Psoas muscle (tissue), 8 donors: ENCODE data around the gene COL4A1. TPM values are rescaled to one million over a fixed set of nuclear protein-coding genes. Genes with fewer than 3 reads are reported as not detected.

Source experiments
- ATAC-seq, 4 donors: fragments of 200-7000 bp; cut with Tn5 transposase; one replicate each; pipeline ENCODE4 v1.9.1; 2020; ENCODE audit warnings: moderate library complexity in 3 of 4, mild to moderate bottlenecking in 2 of 4
- DNase-seq, 2 donors: peaks; one replicate each; pipeline ENCODE4 v3.0.0-alpha.2; 2020
- H3K27ac ChIP-seq: fragments of 200-600 bp; one replicate; pipeline ENCODE4 v1.8.0; 2022
- H3K27me3 ChIP-seq, 3 donors: fragments of 200-600 bp in 1 of 3; one replicate each; pipeline versions ENCODE4 v1.6.1 to v1.8.0; 2013 to 2022; ENCODE audit warnings: low read length in 2 of 3, mild to moderate bottlenecking in 2 of 3, moderate library complexity in 1 of 3; ENCODE audit not compliant: insufficient read depth in 3 of 3
- H3K36me3 ChIP-seq, 2 donors: fragments of 200-600 bp in 1 of 2; one replicate each; pipeline versions ENCODE4 v1.6.1 to v1.8.0; 2013 to 2022; ENCODE audit warnings: low read depth in 1 of 2, mild to moderate bottlenecking in 1 of 2, moderate library complexity in 1 of 2; ENCODE audit not compliant: insufficient read depth in 1 of 2
- H3K4me1 ChIP-seq: fragments of 200-600 bp; one replicate; pipeline ENCODE4 v1.8.0; 2022
- H3K4me3 ChIP-seq: fragments of 200-600 bp; one replicate; pipeline ENCODE4 v1.8.0; 2022; ENCODE audit warnings: mild to moderate bottlenecking
- H3K9me3 ChIP-seq: fragments of 200-600 bp; one replicate; pipeline ENCODE4 v1.8.0; 2022
- CTCF ChIP-seq: fragments of 200-600 bp; IDR thresholded peaks from one replicate; pipeline ENCODE4 v1.8.0; 2022; ENCODE audit warnings: antibody characterized with exemption
- WGBS, 3 donors: extraction: QIAGEN DNeasy Blood & Tissue Kit; methylation state at CpG; one replicate each; pipeline versions ENCODE4 v1.1.6 to v1.1.7; 2013; 5-methylcytosine and 5-hydroxymethylcytosine counted together
- intact Hi-C, 2 donors: fragments of 100-400 bp; cut with DNase I; formaldehyde crosslinking; loops; one replicate each; pipeline versions ENCODE4 v1.11.0 to v1.14.2; 2022
- polyA plus RNA-seq, 3 donors: library from polyadenylated mRNA; stranded (reverse); fragments of 200-250 nt; gene quantifications; one replicate each; pipeline ENCODE4 v1.2.3, GENCODE V29; 2013
- total RNA-seq, 4 donors: library from RNA; stranded (reverse); fragmentation: NEBNext Ultra II Directional in 2 of 4; extraction: Animal tissue kit (Norgen Biotek cat#: 25700) in 2 of 4; gene quantifications; one replicate each; pipeline versions ENCODE4 v1.2.1 to v1.2.4, GENCODE V29; 2021 to 2023
- donor health status: healthy with polysubstance abuse.
- donor health status: DM: no; HTN: no; CAD: no; lungs with moderate emphysema.
- donor health status: Bipolar disorder and iron deficiency.
- donor health status: healthy.
- donor health status: DM: yes; HTN: yes; CAD: no.
- donor health status: DM: no; HTN: no; CAD: no.
- donor health status: DM: no; HTN: no; CAD: no.
- donor health status: DM: yes; HTN: yes; CAD: no.

COL4A1 gene
- total and polyA plus RNA-seq, 7 donors = 39.0 to 127 (median 97.0) TPM

DNA sequence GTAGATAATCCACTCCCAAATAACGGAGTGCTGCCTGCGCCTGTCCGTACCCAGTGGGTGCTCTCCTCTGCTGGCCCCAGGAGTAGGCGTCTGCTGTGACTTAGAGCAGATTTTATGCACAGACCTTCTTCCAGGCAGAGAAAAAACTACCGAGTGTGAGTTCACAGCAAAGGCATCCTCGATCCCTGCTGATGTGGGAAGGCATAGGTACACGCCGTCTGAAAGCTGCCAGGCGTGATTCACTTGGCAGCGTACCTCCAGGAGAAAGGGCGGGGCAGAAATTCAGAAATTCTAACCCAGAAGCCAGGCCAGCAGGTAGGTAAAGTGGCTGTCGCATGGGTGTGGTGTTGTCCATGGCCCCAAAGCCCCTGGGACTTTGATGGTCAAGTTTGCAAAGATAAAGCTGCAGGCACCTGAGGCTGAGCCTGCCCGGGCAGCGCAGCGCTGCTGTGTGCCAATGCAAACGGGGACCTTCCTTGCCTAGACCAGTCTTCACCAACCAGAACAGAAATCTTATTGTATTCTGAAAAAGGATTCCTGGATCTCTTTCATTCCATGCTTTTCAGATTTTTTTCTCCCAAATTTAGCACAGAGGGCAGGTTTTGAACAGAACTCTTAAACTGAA is 36.4 kb upstream of the COL4A1 start:
- no peak overlapping the region for H3K27ac ChIP-seq
- ATAC-seq (no peak), DNase-seq (no peak)
- intact Hi-C loops = no loop called here
- H3K36me3 ChIP-seq = no peaks in the 10 kb centered on the region
- no peaks in the 10 kb centered on the region for H3K9me3 ChIP-seq
- H3K27me3 ChIP-seq = peaks cover 0 to 17% (median 5%) of the 10 kb centered on the region in 3 donors
- 81 to 87% (median 86%) methylated on average over 16 of the region's 16 CpGs for WGBS, 3 donors
- H3K4me1 ChIP-seq = peaks cover 31% of the 10 kb centered on the region
- no peak for TF ChIP-seq CTCF
- no peak overlapping the region for H3K4me3 ChIP-seq

GRCh38 chr13:110342474-110342873 is 35.5 kb upstream of the COL4A1 start:
- no peak for DNase-seq
- no peak for TF ChIP-seq CTCF

DNA sequence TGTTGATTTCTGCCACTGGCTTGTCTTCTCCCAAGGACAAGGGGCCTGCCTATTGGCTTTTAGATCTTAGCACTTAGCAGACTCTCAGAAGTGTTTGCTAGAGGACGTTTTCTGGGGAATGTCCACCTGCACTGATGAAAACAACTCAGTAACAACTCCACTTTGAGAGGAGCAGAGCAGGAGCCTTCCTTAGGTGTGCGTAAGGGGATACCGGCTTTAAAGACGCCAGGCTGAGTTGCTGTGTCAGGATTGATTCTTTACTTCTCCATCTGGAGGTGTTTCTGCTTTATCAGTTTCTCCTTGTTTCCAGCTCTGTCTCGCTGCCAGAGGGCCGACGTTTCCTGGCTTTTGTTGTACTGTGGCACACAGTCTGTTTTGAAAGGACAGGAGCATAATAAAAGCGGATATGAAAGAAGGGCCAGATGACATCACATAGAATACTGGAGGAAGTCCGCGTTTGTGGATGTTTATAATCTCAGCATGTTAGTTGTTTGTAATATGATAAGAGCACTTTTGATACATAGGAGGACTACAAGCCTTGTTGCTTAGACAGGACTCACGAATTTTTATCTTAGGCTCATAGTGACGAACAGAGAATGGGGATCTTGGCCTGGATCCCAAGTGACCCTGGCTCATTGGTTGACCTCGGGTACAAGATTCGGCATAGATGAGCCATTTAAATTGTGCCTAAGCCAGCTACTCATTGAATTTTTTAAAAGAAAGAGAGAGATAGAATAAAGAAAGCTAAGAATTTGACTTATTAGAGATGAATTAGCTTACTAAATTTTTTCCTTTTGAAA is 34.7 kb upstream of the COL4A1 start:
- Histone ChIP-seq H3K4me1 (peaks cover 27% of the 10 kb centered on the region), H3K27ac (peak overlapping the region; percentile 73), H3K36me3 (no peaks in the 10 kb centered on the region), H3K4me3 (peak overlapping the region; percentile 3), H3K27me3 (peaks cover 0 to 21% (median 5%) of the 10 kb centered on the region in 3 donors), H3K9me3 (no peaks in the 10 kb centered on the region)
- 39 to 47% (median 43%) methylated on average over 14 of the region's 14 CpGs for WGBS, 3 donors
- no peak for TF ChIP-seq CTCF
- intact Hi-C loops = no loop called here
- no peak for DNase-seq
- peak in 2 of 4 donors; percentile 9 to 18 for ATAC-seq

More at GRCh38 chr13:110342474-110342873, 35.5 kb upstream of the COL4A1 start:
- no peaks in the 10 kb centered on the region for H3K36me3 ChIP-seq
- H3K27ac ChIP-seq = no peak overlapping the region
- intact Hi-C loops = no loop called here
- peaks cover 30% of the 10 kb centered on the region for H3K4me1 ChIP-seq
- no peaks in the 10 kb centered on the region for H3K9me3 ChIP-seq
- WGBS, 3 donors = 80 to 82% (median 82%) methylated on average over 9 of the region's 9 CpGs
- ATAC-seq = no peak
- H3K27me3 ChIP-seq = peaks cover 0 to 18% (median 5%) of the 10 kb centered on the region in 3 donors
- H3K4me3 ChIP-seq = no peak overlapping the region

DNA sequence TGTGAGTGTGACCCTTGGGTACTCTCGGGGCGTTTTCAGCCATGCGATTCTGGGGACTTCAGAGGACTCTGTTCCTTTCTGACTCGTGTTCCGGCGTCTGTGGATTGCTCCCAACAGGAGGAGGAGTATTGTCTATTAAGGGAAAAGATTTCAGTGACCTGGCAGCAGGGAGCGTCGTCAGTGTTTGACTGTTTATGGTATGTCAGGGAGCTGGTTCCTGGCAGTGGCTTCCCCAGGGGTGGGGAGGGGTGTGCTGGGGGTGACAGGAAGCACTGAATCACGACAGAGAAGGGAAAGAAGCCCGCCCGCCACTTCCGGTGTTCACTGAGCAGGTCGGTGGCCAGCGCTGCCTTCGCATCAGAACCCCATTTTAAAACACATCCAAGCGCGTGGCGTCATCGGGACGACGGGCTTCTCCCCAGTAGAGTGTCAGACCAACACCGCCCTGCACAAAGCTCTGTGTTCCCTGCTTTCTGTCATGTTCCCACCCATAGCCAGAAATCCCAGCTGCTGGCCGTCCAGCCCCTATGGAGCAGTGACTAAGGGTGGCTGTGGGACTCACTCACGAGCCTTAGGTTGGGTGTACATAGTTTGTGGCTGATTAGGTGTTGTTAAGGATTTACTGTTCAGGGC is 34.0 kb upstream of the COL4A1 start:
- DNase-seq = peak; percentile 80 to 87
- Histone ChIP-seq H3K27ac (peak overlapping the region; percentile 73), H3K4me3 (peak overlapping the region; percentile 25), H3K9me3 (no peaks in the 10 kb centered on the region), H3K4me1 (peaks cover 27% of the 10 kb centered on the region), H3K27me3 (peaks cover 0 to 18% (median 5%) of the 10 kb centered on the region in 3 donors), H3K36me3 (no peaks in the 10 kb centered on the region)
- 41 to 51% (median 49%) methylated on average over 24 of the region's 24 CpGs for WGBS, 3 donors
- peak; percentile 41 to 80 (median 68) for ATAC-seq
- TF ChIP-seq CTCF = no peak
- intact Hi-C loops = no loop called here
